Mammary epithelial cell (primary cell): ENCODE results near the gene SLC38A8.

Source experiments
- EZH2 ChIP-seq: IDR thresholded peaks from 2 replicates; pipeline ENCODE4 v1.6.1; 2012; ENCODE audit warnings: low read length, inconsistent platforms, borderline replicate concordance
- TF ChIP-seq, protein P1 (sequence below), 2 donors: IDR thresholded peaks in 1 of 2; conservative IDR thresholded peaks in 1 of 2; 2 replicates each; pipeline ENCODE4 v1.5.1; 2011 to 2012; ENCODE audit warnings: inconsistent platforms in 2 of 2, low read length in 2 of 2, mild to moderate bottlenecking in 2 of 2, control low read depth in 1 of 2, low read depth in 1 of 2; ENCODE audit not compliant: insufficient read depth in 1 of 2; ENCODE audit errors: extremely low read depth in 1 of 2

DNA sequence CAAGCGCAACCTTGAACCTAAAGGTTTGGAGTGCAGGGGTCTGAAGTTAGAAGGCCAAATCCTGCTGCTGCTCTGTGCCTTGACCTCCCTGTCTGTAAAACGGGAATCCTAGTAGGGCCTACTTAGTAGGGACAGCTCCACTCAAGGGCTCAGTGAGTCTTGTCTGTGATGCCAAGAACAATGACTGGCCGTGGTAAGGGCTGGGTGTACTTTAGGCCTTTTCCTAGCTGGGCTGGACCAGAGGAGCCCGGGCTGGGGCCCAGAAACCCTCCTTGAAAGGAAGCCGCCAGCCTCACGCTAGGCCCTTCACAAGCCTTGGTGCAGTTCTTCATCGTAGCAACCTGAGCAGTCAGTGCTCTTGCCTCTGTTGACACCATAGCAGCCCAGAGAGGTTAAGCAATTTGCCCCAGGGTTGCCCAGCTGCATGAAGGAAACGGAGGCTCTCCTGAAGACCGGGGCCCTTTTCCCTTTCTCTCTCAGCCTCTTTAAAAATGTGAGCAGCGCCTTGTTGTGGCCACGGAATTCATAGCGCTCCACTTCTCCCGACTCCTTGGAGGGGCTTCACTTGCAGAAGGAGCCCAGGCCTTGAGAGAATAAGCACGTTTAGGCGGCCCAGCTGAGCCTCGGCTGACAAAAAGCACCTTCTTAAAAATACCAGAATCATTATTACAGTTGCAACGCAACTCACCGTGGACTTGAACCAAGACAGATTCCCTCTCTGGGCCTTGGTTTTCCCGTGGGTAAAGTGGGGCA is 70.2 kb downstream of the SLC38A8 start:
- no peak for TF ChIP-seq EZH2
- TF ChIP-seq, protein P1, sequence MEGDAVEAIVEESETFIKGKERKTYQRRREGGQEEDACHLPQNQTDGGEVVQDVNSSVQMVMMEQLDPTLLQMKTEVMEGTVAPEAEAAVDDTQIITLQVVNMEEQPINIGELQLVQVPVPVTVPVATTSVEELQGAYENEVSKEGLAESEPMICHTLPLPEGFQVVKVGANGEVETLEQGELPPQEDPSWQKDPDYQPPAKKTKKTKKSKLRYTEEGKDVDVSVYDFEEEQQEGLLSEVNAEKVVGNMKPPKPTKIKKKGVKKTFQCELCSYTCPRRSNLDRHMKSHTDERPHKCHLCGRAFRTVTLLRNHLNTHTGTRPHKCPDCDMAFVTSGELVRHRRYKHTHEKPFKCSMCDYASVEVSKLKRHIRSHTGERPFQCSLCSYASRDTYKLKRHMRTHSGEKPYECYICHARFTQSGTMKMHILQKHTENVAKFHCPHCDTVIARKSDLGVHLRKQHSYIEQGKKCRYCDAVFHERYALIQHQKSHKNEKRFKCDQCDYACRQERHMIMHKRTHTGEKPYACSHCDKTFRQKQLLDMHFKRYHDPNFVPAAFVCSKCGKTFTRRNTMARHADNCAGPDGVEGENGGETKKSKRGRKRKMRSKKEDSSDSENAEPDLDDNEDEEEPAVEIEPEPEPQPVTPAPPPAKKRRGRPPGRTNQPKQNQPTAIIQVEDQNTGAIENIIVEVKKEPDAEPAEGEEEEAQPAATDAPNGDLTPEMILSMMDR (conservative IDR thresholded peaks at IDR 0.05 in 1 of 2, IDR thresholded peaks at IDR 0.05 in 1 of 2; ENCODE audit: extremely low read depth in 1 of 2, insufficient read depth in 1 of 2, low read depth in 1 of 2, low read length in 2 of 2) = no peak
